ENCODE data around the gene ZSCAN31. TPM values are rescaled to one million over a fixed set of nuclear protein-coding genes. Genes with fewer than 3 reads are reported as not detected.

The ZSCAN31 gene
- total RNA-seq, 4 donors from 2014 or later, result 9.0 to 28.3 (median 17.0) TPM

DNA sequence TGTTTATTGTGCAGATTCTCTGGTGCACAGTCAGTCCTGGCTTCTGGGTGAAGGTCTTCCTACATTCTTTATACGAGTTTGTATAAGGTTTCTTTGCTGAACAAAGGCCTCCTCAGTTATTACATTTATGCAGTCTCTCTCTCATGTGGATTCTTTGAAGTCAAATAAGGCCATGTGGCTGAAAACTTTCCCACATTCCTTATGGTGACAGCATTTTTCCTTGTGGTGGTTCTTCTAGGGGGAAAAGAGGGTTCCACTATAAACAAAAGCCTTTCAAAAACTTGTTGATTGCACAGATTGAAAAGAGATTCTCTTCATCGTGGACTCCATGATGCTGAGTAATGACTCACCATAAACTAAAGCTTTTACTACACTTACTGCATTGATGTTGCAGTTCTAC, 44.4 kb upstream of the ZSCAN31 start:
- DNase-seq, result no peak
- 92 to 100% methylated on average over 1 to 2 of the region's 2 CpGs for WGBS, 2 donors (ENCODE audit: low coverage in 1 of 2)
- Histone ChIP-seq H3K4me1 (peaks cover 0 to 23% (median 5%) of the 10 kb centered on the region in 4 donors), H3K4me3 (no peak overlapping the region), H3K36me3 (peaks cover 0 to 18% (median 10%) of the 10 kb centered on the region in 4 donors), H3K27ac (no peak overlapping the region), H3K27me3 (no peaks in the 10 kb centered on the region), H3K9me3 (no peaks in the 10 kb centered on the region)
- intact Hi-C loops (cut with DNase I; ENCODE audit: low total_unique reads) (no loop called here), in situ Hi-C loops (cut with MboI; ENCODE audit: low pct_ligation_motif_present in 1 of 4, low pct_unique_long_range_greater_than_20kb in 1 of 4, low sequenced_read_pairs in 3 of 4) (no loop called here)
- TF ChIP-seq, protein P1, sequence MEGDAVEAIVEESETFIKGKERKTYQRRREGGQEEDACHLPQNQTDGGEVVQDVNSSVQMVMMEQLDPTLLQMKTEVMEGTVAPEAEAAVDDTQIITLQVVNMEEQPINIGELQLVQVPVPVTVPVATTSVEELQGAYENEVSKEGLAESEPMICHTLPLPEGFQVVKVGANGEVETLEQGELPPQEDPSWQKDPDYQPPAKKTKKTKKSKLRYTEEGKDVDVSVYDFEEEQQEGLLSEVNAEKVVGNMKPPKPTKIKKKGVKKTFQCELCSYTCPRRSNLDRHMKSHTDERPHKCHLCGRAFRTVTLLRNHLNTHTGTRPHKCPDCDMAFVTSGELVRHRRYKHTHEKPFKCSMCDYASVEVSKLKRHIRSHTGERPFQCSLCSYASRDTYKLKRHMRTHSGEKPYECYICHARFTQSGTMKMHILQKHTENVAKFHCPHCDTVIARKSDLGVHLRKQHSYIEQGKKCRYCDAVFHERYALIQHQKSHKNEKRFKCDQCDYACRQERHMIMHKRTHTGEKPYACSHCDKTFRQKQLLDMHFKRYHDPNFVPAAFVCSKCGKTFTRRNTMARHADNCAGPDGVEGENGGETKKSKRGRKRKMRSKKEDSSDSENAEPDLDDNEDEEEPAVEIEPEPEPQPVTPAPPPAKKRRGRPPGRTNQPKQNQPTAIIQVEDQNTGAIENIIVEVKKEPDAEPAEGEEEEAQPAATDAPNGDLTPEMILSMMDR (IDR thresholded peaks at IDR 0.05), result no peak
- TF ChIP-seq POLR2AphosphoS5 (IDR thresholded peaks at IDR 0.05) (no peak), POLR2A (IDR thresholded peaks at IDR 0.05) (no peak), EP300 (IDR thresholded peaks at IDR 0.05; ENCODE audit: low read depth) (no peak)

DNA sequence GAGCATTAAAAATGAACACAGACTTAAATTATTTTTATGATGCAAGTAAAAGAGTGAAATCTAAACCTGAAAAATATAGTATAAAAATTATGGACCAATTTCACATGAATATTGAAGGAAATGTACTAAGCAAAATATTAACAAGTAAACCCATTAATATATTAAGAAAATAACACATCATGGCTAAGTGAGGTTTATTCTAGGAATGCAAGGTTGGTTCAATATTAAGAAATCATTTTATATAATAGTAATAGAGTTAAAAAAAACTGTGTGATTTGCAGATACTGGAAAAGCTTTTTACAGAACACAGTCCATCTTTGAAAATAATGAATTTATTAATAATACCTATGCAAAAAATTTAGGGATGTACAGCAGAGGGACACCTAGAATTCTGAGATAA, 42.7 kb upstream of the ZSCAN31 start:
- no peaks in the 10 kb centered on the region for H3K27me3 ChIP-seq
- TF ChIP-seq, protein P1 (IDR thresholded peaks at IDR 0.05), result no peak
- TF ChIP-seq POLR2AphosphoS5 (IDR thresholded peaks at IDR 0.05), result no peak
- TF ChIP-seq POLR2A (IDR thresholded peaks at IDR 0.05), result no peak
- no peak for TF ChIP-seq EP300 (IDR thresholded peaks at IDR 0.05; ENCODE audit: low read depth)
- H3K9me3 ChIP-seq, result no peaks in the 10 kb centered on the region
- DNase-seq, result no peak
- no peak overlapping the region for H3K4me3 ChIP-seq
- no peak overlapping the region for H3K27ac ChIP-seq
- H3K4me1 ChIP-seq, result peaks cover 0 to 21% (median 5%) of the 10 kb centered on the region in 4 donors
- intact Hi-C loops (cut with DNase I; ENCODE audit: low total_unique reads) (no loop called here), in situ Hi-C loops (cut with MboI; ENCODE audit: low pct_ligation_motif_present in 1 of 4, low pct_unique_long_range_greater_than_20kb in 1 of 4, low sequenced_read_pairs in 3 of 4) (no loop called here)
- peaks cover 0 to 18% (median 10%) of the 10 kb centered on the region in 4 donors for H3K36me3 ChIP-seq

DNA sequence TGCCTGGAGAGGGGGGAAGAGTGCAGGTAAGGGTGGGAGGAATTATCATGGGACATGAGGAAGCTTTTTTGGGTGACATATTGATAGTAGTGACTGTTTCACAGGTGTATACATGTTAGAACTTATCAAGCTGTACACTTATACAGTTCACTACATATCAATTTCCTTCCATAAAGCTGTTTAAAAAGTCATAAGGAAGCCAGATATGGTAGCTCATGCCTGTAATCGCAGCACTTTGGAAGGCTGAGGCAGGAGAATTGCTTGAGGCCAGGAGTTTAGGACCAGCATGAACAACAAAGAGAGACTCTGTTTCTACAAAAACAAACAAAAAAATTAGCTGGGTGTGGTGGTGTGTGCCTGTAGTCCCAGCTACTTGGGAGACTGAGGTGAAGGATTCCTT, 41.9 kb upstream of the ZSCAN31 start:
- H3K36me3 ChIP-seq, result peaks cover 0 to 18% (median 10%) of the 10 kb centered on the region in 4 donors
- intact Hi-C loops (cut with DNase I; ENCODE audit: low total_unique reads) (no loop called here), in situ Hi-C loops (cut with MboI; ENCODE audit: low pct_ligation_motif_present in 1 of 4, low pct_unique_long_range_greater_than_20kb in 1 of 4, low sequenced_read_pairs in 3 of 4) (no loop called here)
- peaks cover 0 to 16% (median 3%) of the 10 kb centered on the region in 4 donors for H3K4me1 ChIP-seq
- H3K4me3 ChIP-seq, result no peak overlapping the region
- H3K27ac ChIP-seq, result no peak overlapping the region
- TF ChIP-seq POLR2AphosphoS5 (IDR thresholded peaks at IDR 0.05) (no peak), EP300 (IDR thresholded peaks at IDR 0.05; ENCODE audit: low read depth) (no peak)
- no peaks in the 10 kb centered on the region for H3K27me3 ChIP-seq
- no peaks in the 10 kb centered on the region for H3K9me3 ChIP-seq
- peak; percentile 28 for DNase-seq
- 60% methylated on average over 1 of the region's 1 CpG; no CpG with 5 or more reads in 1 of the 2 donors for WGBS, 2 donors (ENCODE audit: low coverage in 1 of 2)

DNA sequence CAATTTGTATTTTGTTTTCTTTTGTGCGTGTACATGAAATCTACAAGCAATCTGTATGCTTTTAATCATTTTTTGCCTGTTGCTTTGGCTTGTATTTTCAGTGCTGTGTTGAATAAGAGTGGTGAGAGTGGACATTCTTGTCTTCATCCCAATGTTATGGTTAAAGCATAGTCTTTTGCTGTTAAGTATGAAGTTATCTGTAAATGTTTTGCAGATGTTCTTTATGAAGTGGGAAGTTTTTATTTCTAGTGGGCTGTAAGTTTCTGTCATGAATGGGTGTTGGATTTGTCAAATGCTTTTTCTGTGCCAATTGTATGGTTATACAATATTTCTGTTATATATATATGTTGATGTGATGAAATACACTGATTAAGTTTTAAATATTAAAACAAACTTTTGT, 38.0 kb upstream of the ZSCAN31 start:
- no peaks in the 10 kb centered on the region for H3K9me3 ChIP-seq
- no peaks in the 10 kb centered on the region for H3K36me3 ChIP-seq
- in situ Hi-C loops (cut with MboI; ENCODE audit: low pct_ligation_motif_present in 1 of 4, low pct_unique_long_range_greater_than_20kb in 1 of 4, low sequenced_read_pairs in 3 of 4) (loop anchor here in 3 of 4 donors (25.0 kb wide), 4 partner anchors 112 to 1187 kb away; partner anchors contain the start of genes NKAPL (in 1 of the 3), OR2B2 (in 1 of the 3), ZKSCAN4 (in 1 of the 3) and ZKSCAN8 (in 1 of the 3)), intact Hi-C loops (cut with DNase I; ENCODE audit: low total_unique reads) (no loop called here)
- peaks cover 0 to 8% (median 0%) of the 10 kb centered on the region in 4 donors for H3K4me1 ChIP-seq
- TF ChIP-seq EP300 (IDR thresholded peaks at IDR 0.05; ENCODE audit: low read depth) (no peak), POLR2A (IDR thresholded peaks at IDR 0.05) (no peak), POLR2AphosphoS5 (IDR thresholded peaks at IDR 0.05) (no peak)
- TF ChIP-seq, protein P1 (IDR thresholded peaks at IDR 0.05), result no peak
- no peak for DNase-seq
- WGBS, 2 donors (ENCODE audit: low coverage in 1 of 2), result 80 to 89% methylated on average over 1 of the region's 1 CpG
- no peak overlapping the region for H3K27ac ChIP-seq
- H3K4me3 ChIP-seq, result no peak overlapping the region
- no peaks in the 10 kb centered on the region for H3K27me3 ChIP-seq
